Mesendoderm (in vitro differentiated cells): ENCODE results near the gene FBXO40.

Experiments used
- DNase-seq: peaks from one replicate; pipeline ENCODE4 v3.0.0; 2013
- H2AK5ac ChIP-seq: 2 replicates; pipeline ENCODE4 v1.6.1; 2013; ENCODE audit warnings: low read length, inconsistent platforms
- H2BK120ac ChIP-seq: 2 replicates; pipeline ENCODE4 v1.6.1; 2013; ENCODE audit warnings: low read depth, mild to moderate bottlenecking, low read length, moderate library complexity, mixed read lengths
- H2BK15ac ChIP-seq: replicated peaks from 2 replicates; pipeline ENCODE4 v1.6.1; 2013; ENCODE audit warnings: low read depth, mild to moderate bottlenecking, moderate library complexity
- H2BK5ac ChIP-seq: 2 replicates; pipeline ENCODE4 v1.6.1; 2013; ENCODE audit warnings: low read length, inconsistent platforms
- H3K18ac ChIP-seq: 2 replicates; pipeline ENCODE4 v1.6.1; 2013; ENCODE audit warnings: mild to moderate bottlenecking, low read length, mixed read lengths
- H3K23ac ChIP-seq: one replicate; pipeline ENCODE4 v1.6.1; 2013; ENCODE audit warnings: low read length
- H3K27ac ChIP-seq: 2 replicates; pipeline ENCODE4 v1.5.1; 2013; ENCODE audit warnings: low read depth, mild to moderate bottlenecking, inconsistent platforms, low read length, moderate library complexity
- H3K27me3 ChIP-seq: 2 replicates; pipeline ENCODE4 v1.6.1; 2013; ENCODE audit warnings: low read length, control low read depth, mild to moderate bottlenecking, inconsistent platforms; ENCODE audit not compliant: insufficient read depth, poor library complexity
- H3K36me3 ChIP-seq: 2 replicates; pipeline ENCODE4 v1.6.1; 2013; ENCODE audit warnings: low read length, inconsistent platforms; ENCODE audit not compliant: control insufficient read depth, insufficient read depth
- H3K4ac ChIP-seq: one replicate; pipeline ENCODE4 v1.6.1; 2013; ENCODE audit warnings: low read depth, mild to moderate bottlenecking, low read length, moderate library complexity
- H3K4me1 ChIP-seq: 2 replicates; pipeline ENCODE4 v1.6.1; 2013; ENCODE audit warnings: low read depth, low read length, inconsistent platforms; ENCODE audit not compliant: control insufficient read depth
- H3K4me2 ChIP-seq: 2 replicates; pipeline ENCODE4 v1.6.1; 2013; ENCODE audit warnings: low read length
- H3K4me3 ChIP-seq: 2 replicates; pipeline ENCODE4 v1.5.1; 2013; ENCODE audit warnings: mild to moderate bottlenecking, low read length
- H3K56ac ChIP-seq: one replicate; pipeline ENCODE4 v1.6.1; 2013; ENCODE audit warnings: low read length
- H3K79me1 ChIP-seq: 2 replicates; pipeline ENCODE4 v1.6.1; 2013; ENCODE audit warnings: low read length, inconsistent platforms
- H3K79me2 ChIP-seq: 2 replicates; pipeline ENCODE4 v1.6.1; 2013; ENCODE audit warnings: mild to moderate bottlenecking, low read length; ENCODE audit not compliant: control insufficient read depth, insufficient read depth
- H3K9ac ChIP-seq: 2 replicates; pipeline ENCODE4 v1.6.1; 2013; ENCODE audit warnings: low read length, inconsistent platforms
- H4K5ac ChIP-seq: one replicate; pipeline ENCODE4 v1.6.1; 2013; ENCODE audit warnings: low read length
- H4K8ac ChIP-seq: one replicate; pipeline ENCODE4 v1.6.1; 2013; ENCODE audit warnings: low read depth, mild to moderate bottlenecking, control low read depth, low read length, moderate library complexity
- WGBS: extraction: QIAGEN DNeasy Blood & Tissue Kit; methylation state at CpG from one replicate; pipeline ENCODE4 v1.1.7; 2013; ENCODE audit warnings: low lambda C conversion rate, missing lambda C conversion rate; ENCODE audit not compliant: insufficient coverage; ENCODE audit errors: extremely low coverage; 5-methylcytosine and 5-hydroxymethylcytosine counted together

The FBXO40 gene

GRCh38 chr3:121641127-121641526, 47.9 kb downstream of the FBXO40 start:
- no peak overlapping the region for H2AK5ac ChIP-seq
- no peak for DNase-seq
- H2BK120ac ChIP-seq = no peak overlapping the region
- H3K4ac ChIP-seq = no peak overlapping the region
- H3K36me3 ChIP-seq = no peaks in the 10 kb centered on the region
- H3K56ac ChIP-seq = no peak overlapping the region
- H3K79me2 ChIP-seq = no peaks in the 10 kb centered on the region
- H3K27me3 ChIP-seq = no peaks in the 10 kb centered on the region
- no peak overlapping the region for H3K4me2 ChIP-seq
- no peak overlapping the region for H3K27ac ChIP-seq
- no peaks in the 10 kb centered on the region for H3K79me1 ChIP-seq
- H4K8ac ChIP-seq = no peak overlapping the region
- WGBS = no CpG with 5 or more reads among the region's 2 CpGs
- H2BK15ac ChIP-seq = no peak overlapping the region
- no peaks in the 10 kb centered on the region for H3K4me1 ChIP-seq
- no peak overlapping the region for H3K4me3 ChIP-seq
- no peak overlapping the region for H3K23ac ChIP-seq
- H4K5ac ChIP-seq = no peak overlapping the region
- no peak overlapping the region for H3K18ac ChIP-seq
- no peak overlapping the region for H3K9ac ChIP-seq
- H2BK5ac ChIP-seq = no peak overlapping the region

- no peak overlapping the region for H2BK120ac ChIP-seq
- no CpG with 5 or more reads among the region's 9 CpGs for WGBS
- H3K9ac ChIP-seq = no peak overlapping the region
- H3K27ac ChIP-seq = no peak overlapping the region
- H3K79me2 ChIP-seq = no peaks in the 10 kb centered on the region
- H2BK15ac ChIP-seq = no peak overlapping the region
- H3K79me1 ChIP-seq = no peaks in the 10 kb centered on the region
- no peaks in the 10 kb centered on the region for H3K36me3 ChIP-seq
- H3K4me2 ChIP-seq = no peak overlapping the region
- H3K4me1 ChIP-seq = no peaks in the 10 kb centered on the region
- H3K27me3 ChIP-seq = no peaks in the 10 kb centered on the region
- H3K56ac ChIP-seq = no peak overlapping the region
- no peak overlapping the region for H2AK5ac ChIP-seq
- H3K18ac ChIP-seq = no peak overlapping the region
- DNase-seq = no peak
- no peak overlapping the region for H2BK5ac ChIP-seq
- H4K5ac ChIP-seq = no peak overlapping the region
- no peak overlapping the region for H3K4me3 ChIP-seq
- no peak overlapping the region for H4K8ac ChIP-seq
- H3K23ac ChIP-seq = no peak overlapping the region
- no peak overlapping the region for H3K4ac ChIP-seq
Observed at GRCh38 chr3:121642601-121643314, 49.6 kb downstream of the FBXO40 start.

- H3K27ac ChIP-seq = no peak overlapping the region
- H4K8ac ChIP-seq = no peak overlapping the region
- H2BK15ac ChIP-seq = no peak overlapping the region
- H3K4ac ChIP-seq = no peak overlapping the region
- no peak overlapping the region for H3K4me2 ChIP-seq
- no peak overlapping the region for H3K4me3 ChIP-seq
- no peak overlapping the region for H2BK5ac ChIP-seq
- H4K5ac ChIP-seq = no peak overlapping the region
- no peaks in the 10 kb centered on the region for H3K4me1 ChIP-seq
- no CpG with 5 or more reads among the region's 5 CpGs for WGBS
- H3K79me2 ChIP-seq = no peaks in the 10 kb centered on the region
- no peak overlapping the region for H3K56ac ChIP-seq
- H3K23ac ChIP-seq = no peak overlapping the region
- H3K79me1 ChIP-seq = no peaks in the 10 kb centered on the region
- H2AK5ac ChIP-seq = no peak overlapping the region
- H3K18ac ChIP-seq = no peak overlapping the region
- no peaks in the 10 kb centered on the region for H3K27me3 ChIP-seq
- H2BK120ac ChIP-seq = no peak overlapping the region
- no peak for DNase-seq
- no peaks in the 10 kb centered on the region for H3K36me3 ChIP-seq
- no peak overlapping the region for H3K9ac ChIP-seq
Observed at GRCh38 chr3:121645054-121645453, 51.9 kb downstream of the FBXO40 start.

- no peaks in the 10 kb centered on the region for H3K36me3 ChIP-seq
- no peak overlapping the region for H2BK5ac ChIP-seq
- no CpG with 5 or more reads among the region's 6 CpGs for WGBS
- no peaks in the 10 kb centered on the region for H3K79me2 ChIP-seq
- H3K79me1 ChIP-seq = no peaks in the 10 kb centered on the region
- DNase-seq = no peak
- H2AK5ac ChIP-seq = no peak overlapping the region
- H2BK15ac ChIP-seq = no peak overlapping the region
- no peak overlapping the region for H3K18ac ChIP-seq
- no peak overlapping the region for H3K56ac ChIP-seq
- H3K9ac ChIP-seq = no peak overlapping the region
- no peak overlapping the region for H2BK120ac ChIP-seq
- H4K5ac ChIP-seq = no peak overlapping the region
- H3K27ac ChIP-seq = no peak overlapping the region
- no peak overlapping the region for H3K4me2 ChIP-seq
- no peaks in the 10 kb centered on the region for H3K4me1 ChIP-seq
- H3K4ac ChIP-seq = no peak overlapping the region
- H3K27me3 ChIP-seq = no peaks in the 10 kb centered on the region
- H3K23ac ChIP-seq = no peak overlapping the region
- no peak overlapping the region for H4K8ac ChIP-seq
- H3K4me3 ChIP-seq = no peak overlapping the region
Observed at GRCh38 chr3:121648219-121648958, 55.2 kb downstream of the FBXO40 start.

GRCh38 chr3:121649645-121650044, 56.5 kb downstream of the FBXO40 start:
- H3K18ac ChIP-seq = no peak overlapping the region
- no peak overlapping the region for H3K27ac ChIP-seq
- no peak overlapping the region for H3K4ac ChIP-seq
- H2BK5ac ChIP-seq = no peak overlapping the region
- H3K4me2 ChIP-seq = no peak overlapping the region
- DNase-seq = no peak
- no peak overlapping the region for H3K4me3 ChIP-seq
- no peaks in the 10 kb centered on the region for H3K4me1 ChIP-seq
- no peak overlapping the region for H3K23ac ChIP-seq
- H4K5ac ChIP-seq = no peak overlapping the region
- no peak overlapping the region for H2BK120ac ChIP-seq
- no peak overlapping the region for H2AK5ac ChIP-seq
- H3K36me3 ChIP-seq = no peaks in the 10 kb centered on the region
- no peak overlapping the region for H2BK15ac ChIP-seq
- no peaks in the 10 kb centered on the region for H3K79me2 ChIP-seq
- H3K27me3 ChIP-seq = no peaks in the 10 kb centered on the region
- no peak overlapping the region for H3K56ac ChIP-seq
- no peak overlapping the region for H4K8ac ChIP-seq
- H3K79me1 ChIP-seq = no peaks in the 10 kb centered on the region
- H3K9ac ChIP-seq = no peak overlapping the region

GRCh38 chr3:121651684-121652083, 58.5 kb downstream of the FBXO40 start:
- no peak overlapping the region for H3K4me3 ChIP-seq
- no peak overlapping the region for H3K18ac ChIP-seq
- no peak for DNase-seq
- H3K36me3 ChIP-seq = no peaks in the 10 kb centered on the region
- H3K4me1 ChIP-seq = no peaks in the 10 kb centered on the region
- no peaks in the 10 kb centered on the region for H3K27me3 ChIP-seq
- no peaks in the 10 kb centered on the region for H3K79me2 ChIP-seq
- no peak overlapping the region for H2AK5ac ChIP-seq
- no peak overlapping the region for H3K9ac ChIP-seq
- no peak overlapping the region for H3K56ac ChIP-seq
- H3K4me2 ChIP-seq = no peak overlapping the region
- no peak overlapping the region for H3K4ac ChIP-seq
- no peaks in the 10 kb centered on the region for H3K79me1 ChIP-seq
- H4K8ac ChIP-seq = no peak overlapping the region
- H2BK120ac ChIP-seq = no peak overlapping the region
- no peak overlapping the region for H4K5ac ChIP-seq
- H2BK15ac ChIP-seq = no peak overlapping the region
- H2BK5ac ChIP-seq = no peak overlapping the region
- H3K27ac ChIP-seq = no peak overlapping the region
- no peak overlapping the region for H3K23ac ChIP-seq
